Measurements from ENCODE around the gene HOXC9. TPM values are rescaled to one million over a fixed set of nuclear protein-coding genes. Genes with fewer than 3 reads are reported as not detected.

The HOXC9 gene
- total and polyA plus RNA-seq, 2 of the 4 experiments (the other 2 are of a cell fraction): 0.26 TPM; not detected in 1

DNA sequence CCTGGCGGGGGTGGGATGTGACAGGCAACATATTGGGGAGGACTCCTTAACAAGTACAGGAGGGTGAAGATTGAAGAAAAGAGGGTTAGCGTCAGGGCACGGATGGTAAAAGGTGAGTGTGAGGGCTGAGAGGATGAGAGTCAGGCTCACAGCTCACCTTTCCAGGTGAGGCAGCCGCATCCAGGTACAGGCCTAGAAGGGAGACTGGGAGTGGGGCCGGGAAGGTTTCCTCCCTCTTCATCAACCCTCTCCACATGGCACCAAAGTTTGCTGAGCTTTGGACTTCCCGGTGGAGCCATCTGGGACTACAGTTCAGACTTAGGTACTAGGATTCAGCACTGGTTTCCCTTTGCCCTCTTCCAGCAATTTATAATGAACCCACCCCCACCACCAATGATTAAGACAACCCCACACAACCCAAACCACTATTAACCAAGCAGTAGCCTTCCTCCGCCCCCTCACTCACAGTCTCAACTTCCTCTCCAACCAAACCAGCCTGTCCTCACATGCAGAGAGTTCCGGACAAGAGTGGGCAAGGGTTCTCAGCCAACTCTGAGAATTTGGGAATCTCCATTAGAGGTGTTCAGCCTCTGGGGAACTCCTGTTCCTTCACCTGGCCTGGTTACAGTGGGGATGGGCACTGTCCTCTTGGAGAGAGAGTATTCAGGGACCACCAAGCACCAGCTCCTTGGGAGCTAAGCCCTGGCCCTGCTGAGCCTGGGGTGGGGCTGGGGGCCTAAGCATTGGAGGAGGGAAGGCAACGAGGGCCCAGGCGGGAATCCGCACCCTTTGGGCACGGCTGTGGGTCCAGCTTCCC is 51.3 kb downstream of the HOXC9 start:
- no peaks in the 10 kb centered on the region for H3K9me1 ChIP-seq (ENCODE audit: insufficient read depth, low read length)
- no peak overlapping the region for H3K4me2 ChIP-seq (ENCODE audit: low read depth, low read length)
- H4K5ac ChIP-seq (ENCODE audit: low read depth, low read length): no peak overlapping the region
- in situ Hi-C loops (cut with MboI; ENCODE audit: low sequenced_read_pairs) (no loop called here), dilution Hi-C loops (cut with HindIII; ENCODE audit: low sequenced_read_pairs, unreplicated experiment) (no loop called here), intact Hi-C loops (cut with micrococcal nuclease) (no loop called here)
- no peak overlapping the region for H3K4me3 ChIP-seq (ENCODE audit: insufficient read depth, low read depth, low read length)
- no peak overlapping the region for H2BK15ac ChIP-seq (ENCODE audit: low read depth, low read length)
- no peaks in the 10 kb centered on the region for H3K4me1 ChIP-seq (ENCODE audit: control insufficient read depth, insufficient read depth, low read length)
- ChIA-PET CTCF (no interaction called here), POLR2A (ENCODE audit: unreplicated experiment) (no interaction called here)
- no peak overlapping the region for H3K9ac ChIP-seq (ENCODE audit: low read depth, low read length)
- H3K36me3 ChIP-seq (ENCODE audit: control insufficient read depth, insufficient read depth, low read length): no peaks in the 10 kb centered on the region
- no peak overlapping the region for H2BK120ac ChIP-seq (ENCODE audit: low read depth, low read length)
- no peaks in the 10 kb centered on the region for H3K79me1 ChIP-seq (ENCODE audit: low read depth in 1 of 2, low read length in 2 of 2)
- no peak overlapping the region for H2BK20ac ChIP-seq (ENCODE audit: low read depth, low read length)
- H3K56ac ChIP-seq (ENCODE audit: extremely low read depth, insufficient read depth, low read length): no peak overlapping the region
- no peak overlapping the region for H3K4ac ChIP-seq (ENCODE audit: low read depth, low read length)
- H4K91ac ChIP-seq (ENCODE audit: insufficient read depth, low read depth, low read length): no peak overlapping the region
- DNase-seq (no peak), ATAC-seq (ENCODE audit: low read depth) (no peak)
- no TSS peak for BruUV-seq (replicated peaks)
- H4K8ac ChIP-seq (ENCODE audit: low read depth in 2 of 2, low read length in 2 of 2): no peak overlapping the region
- H3K14ac ChIP-seq (replicated peaks; ENCODE audit: low read depth, low read length): no peak overlapping the region
- no peaks in the 10 kb centered on the region for H4K20me1 ChIP-seq (ENCODE audit: insufficient read depth, low read length)
- no peak overlapping the region for H2AFZ ChIP-seq (replicated peaks; ENCODE audit: low read length, poor library complexity)
- WGBS, 2 experiments (ENCODE audit: extremely low coverage in 2 of 2, insufficient read length in 1 of 2): 81% methylated on average over 3 of the region's 12 CpGs; no CpG with 5 or more reads in 1 of the 2 experiments
- no peak overlapping the region for H2BK5ac ChIP-seq (ENCODE audit: low read depth, low read length, poor library complexity, severe bottlenecking)
- H3K27ac ChIP-seq (ENCODE audit: insufficient read depth, low read length): no peak overlapping the region
- TF ChIP-seq RFX5 (IDR thresholded peaks at IDR 0.05; ENCODE audit: low read depth, low read length): no peak
- TF ChIP-seq CHD1 (IDR thresholded peaks at IDR 0.05; ENCODE audit: low read depth, low read length): no peak
- TF ChIP-seq MXI1 (IDR thresholded peaks at IDR 0.05; ENCODE audit: borderline replicate concordance, low read depth, low read length): no peak
- no peak for TF ChIP-seq FOS (IDR thresholded peaks at IDR 0.05; ENCODE audit: low read depth, low read length)
- H3K27me3 ChIP-seq (ENCODE audit: control insufficient read depth, insufficient read depth, low read length): peaks cover 77% of the 10 kb centered on the region
- H3K9me3 ChIP-seq (ENCODE audit: control insufficient read depth, insufficient read depth, low read length): no peaks in the 10 kb centered on the region
- no peak overlapping the region for H2AK9ac ChIP-seq (replicated peaks; ENCODE audit: low read depth, low read length, poor library complexity)
- H3K18ac ChIP-seq (ENCODE audit: low read depth, low read length): no peak overlapping the region
- H2AK5ac ChIP-seq (ENCODE audit: low read depth, low read length): no peak overlapping the region
- no peak overlapping the region for H3K23ac ChIP-seq (ENCODE audit: low read depth, low read length)
